HG02852 (cell line): ENCODE measurements around the gene MEAK7.

Experiments used
- ATAC-seq: cut with Tn5 transposase; IDR thresholded peaks from one replicate; pipeline ENCODE4 v1.9.1; 2021; ENCODE audit warnings: mild to moderate bottlenecking, moderate library complexity; ENCODE audit not compliant: unreplicated experiment

The MEAK7 gene

GRCh38 chr16:84496991-84497390, 7.5 kb downstream of the MEAK7 start:
- no peak for ATAC-seq

GRCh38 chr16:84495506-84495905, 9.0 kb downstream of the MEAK7 start:
- ATAC-seq = no peak

- no peak for ATAC-seq
Observed at GRCh38 chr16:84489131-84489530, 15.3 kb downstream of the MEAK7 start.

GRCh38 chr16:84487358-84487757, 17.1 kb downstream of the MEAK7 start:
- ATAC-seq = no peak

- no peak for ATAC-seq
Observed at GRCh38 chr16:84486551-84487235, 17.8 kb downstream of the MEAK7 start.

GRCh38 chr16:84486126-84486525, 18.3 kb downstream of the MEAK7 start:
- no peak for ATAC-seq

DNA sequence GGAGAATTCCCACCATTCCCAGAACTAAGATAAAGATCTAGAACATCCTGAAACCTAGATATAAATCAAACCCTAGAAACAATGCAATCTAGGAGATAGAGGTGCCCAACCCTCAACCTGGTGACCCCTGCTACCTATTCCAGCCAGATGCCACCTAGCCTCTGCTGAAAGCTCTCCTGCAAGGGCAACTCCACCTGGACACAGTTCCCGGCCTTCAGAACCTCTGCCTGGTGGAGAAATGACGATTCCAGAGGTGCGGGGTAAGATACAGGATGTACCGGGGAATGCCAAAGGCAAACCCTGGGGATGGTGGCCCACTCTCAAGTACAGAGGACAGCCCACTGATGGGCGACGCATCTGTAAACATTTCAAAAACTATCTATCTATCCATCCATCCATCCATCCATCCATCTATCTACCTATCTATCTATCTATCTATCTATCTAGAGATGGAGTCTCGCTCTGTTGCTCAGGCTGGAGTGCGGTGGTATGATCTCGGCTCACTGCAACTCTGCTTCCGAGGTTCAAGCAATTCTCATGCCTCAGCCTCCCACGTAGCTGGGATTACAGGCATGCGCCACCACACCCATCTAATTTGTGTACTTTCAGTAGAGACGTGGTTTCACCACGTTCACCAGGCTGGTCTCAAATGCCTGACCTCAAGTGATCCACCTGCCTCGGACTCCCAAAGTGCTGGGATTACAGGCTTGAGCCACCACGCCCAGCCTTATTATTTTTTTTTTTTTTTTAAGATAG, 19.0 kb downstream of the MEAK7 start:
- no peak for ATAC-seq

DNA sequence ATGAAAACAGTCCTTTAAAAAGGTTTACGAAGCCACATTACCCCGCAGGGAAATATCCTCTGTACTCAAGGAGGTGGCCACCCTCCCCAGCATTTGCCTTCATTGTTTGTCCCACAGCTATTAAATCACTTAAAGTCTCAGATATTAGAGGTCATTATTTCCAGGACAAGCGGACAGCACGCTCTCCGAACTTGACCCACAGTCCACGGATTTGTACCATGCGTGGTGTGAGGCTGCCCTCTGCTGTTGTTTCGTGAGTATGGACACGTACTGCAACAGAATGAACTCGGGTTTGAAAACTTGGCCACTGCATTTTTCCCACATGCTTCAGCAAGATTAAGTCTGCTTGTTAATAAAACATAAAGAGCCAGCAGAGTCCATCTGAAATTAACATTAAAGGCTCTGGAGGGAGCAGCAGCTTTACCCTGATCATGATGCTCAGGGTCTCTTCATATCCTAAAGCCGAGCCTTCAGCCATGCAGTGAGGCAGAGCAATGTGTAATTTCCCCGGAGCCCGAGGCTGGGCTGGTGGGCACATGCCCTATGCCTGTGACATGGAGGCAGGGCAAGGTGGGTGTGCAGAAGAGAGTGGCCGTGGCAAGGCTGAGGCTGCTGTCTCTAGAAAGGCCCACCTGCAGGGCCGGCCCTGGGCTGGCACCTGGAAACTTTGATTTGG, 19.7 kb downstream of the MEAK7 start:
- no peak for ATAC-seq

DNA sequence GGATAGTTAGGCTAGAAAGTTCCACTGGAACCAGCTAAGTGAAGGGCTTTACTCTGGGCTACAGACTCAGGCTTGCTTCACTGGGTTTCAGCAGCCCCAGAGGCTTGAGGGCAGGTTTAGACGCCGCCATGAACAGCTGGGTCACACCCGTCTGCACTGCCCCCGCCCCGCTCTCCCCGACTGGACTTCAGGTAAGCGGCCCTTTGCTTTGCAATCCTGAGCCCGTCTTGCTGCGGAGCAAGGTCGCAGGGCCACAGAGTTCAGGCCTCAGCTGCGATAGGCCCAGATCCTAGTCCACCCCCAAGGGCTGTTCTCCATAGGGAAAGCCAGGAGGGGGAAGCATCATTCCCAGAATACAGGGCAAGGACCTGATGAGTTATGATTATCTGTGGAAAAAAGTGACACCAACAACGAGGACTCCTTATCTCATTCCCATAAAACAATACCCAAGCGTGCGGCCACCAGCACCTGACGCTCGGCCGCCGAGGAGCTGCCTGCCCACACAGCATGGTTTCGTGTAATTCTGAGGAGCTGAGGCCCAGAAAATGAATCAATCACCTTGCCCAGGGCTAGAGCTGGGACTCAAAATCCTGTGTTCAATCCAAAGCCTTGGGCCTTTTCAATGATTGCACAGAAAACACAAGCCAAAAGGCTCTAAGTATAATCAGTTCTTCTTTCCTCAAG, 20.4 kb downstream of the MEAK7 start:
- no peak for ATAC-seq

DNA sequence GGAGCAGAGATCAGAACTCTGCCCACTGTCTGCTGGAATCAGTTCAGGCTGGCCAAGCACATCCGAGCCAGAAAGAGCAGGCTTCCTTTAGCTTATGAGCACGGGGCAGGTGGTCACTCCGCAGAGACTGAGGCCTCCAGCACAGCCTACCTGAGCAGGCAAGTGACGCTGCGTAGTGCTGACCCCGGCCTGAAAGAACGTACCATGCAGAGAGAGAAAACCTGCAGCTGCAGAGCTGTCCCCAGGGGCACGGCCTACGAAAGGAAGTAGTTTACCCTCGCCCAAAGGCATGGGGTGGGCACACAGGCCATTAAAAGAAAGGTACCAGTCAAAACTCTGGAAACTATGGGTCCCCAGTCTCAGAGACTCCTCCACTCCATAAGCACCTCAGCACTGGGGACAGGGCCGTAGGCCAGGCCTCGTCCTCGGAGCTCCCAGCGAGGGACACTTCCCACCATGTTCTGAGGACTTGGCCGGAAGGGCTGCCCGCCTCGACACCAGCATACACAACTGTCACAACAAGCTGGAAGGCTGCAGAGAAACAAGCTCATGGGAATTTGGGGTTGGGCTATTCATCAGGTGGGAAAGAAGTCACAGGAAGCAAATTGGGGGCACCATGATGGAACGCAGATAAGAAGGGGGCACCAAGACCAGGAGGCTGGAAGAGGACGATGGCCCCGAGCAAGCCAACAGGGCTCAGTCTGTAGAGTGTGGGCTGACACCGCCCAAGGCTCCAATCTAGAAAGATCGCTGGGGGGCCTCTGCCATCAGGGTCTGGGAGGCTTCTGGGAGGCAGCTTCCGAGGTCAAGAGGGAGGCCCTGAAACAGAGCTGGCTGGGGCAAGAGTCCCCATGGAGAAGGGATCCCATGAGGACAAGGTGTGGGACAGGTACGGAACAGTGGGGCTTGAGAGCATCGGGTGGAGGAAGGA, 21.2 kb downstream of the MEAK7 start:
- no peak for ATAC-seq

- ATAC-seq = no peak
Observed at GRCh38 chr16:84482001-84482891, 22.2 kb downstream of the MEAK7 start.

DNA sequence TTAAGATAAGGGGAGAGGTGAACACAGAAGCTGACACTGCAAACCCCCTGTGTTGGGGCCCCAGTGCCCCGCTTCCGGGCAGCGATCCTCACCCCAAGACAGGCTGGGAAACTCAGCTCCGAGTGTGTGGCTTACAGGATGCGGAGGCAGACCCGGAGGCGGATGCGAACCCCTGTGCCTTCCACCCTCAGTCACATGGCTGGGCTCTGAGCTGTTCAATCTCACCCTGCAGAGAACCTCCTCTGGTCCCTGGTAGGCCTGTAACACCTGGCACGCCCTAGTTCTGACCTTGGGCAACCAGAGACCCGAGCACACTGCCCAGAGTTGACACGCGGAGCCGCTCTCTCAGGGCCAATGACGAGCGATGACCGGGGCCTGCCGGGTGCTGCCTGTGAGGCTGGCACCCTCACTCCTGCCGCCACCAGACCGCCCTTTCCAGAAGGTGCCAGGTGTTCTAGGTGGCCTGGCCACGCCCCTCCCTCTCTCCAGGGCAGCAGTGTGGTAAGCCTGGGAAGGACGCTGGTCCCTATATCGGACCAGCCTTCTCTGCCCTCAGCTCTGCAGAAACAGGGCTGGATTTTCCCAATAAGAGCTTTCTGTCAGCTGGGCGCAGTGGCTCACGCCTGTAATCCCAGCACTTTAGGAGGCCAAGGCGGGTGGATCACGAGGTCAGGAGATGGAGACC, 23.3 kb downstream of the MEAK7 start:
- ATAC-seq = no peak

GRCh38 chr16:84479716-84480450, 24.6 kb downstream of the MEAK7 start:
- ATAC-seq = no peak

GRCh38 chr16:84478172-84478947, 26.1 kb downstream of the MEAK7 start:
- ATAC-seq = no peak

DNA sequence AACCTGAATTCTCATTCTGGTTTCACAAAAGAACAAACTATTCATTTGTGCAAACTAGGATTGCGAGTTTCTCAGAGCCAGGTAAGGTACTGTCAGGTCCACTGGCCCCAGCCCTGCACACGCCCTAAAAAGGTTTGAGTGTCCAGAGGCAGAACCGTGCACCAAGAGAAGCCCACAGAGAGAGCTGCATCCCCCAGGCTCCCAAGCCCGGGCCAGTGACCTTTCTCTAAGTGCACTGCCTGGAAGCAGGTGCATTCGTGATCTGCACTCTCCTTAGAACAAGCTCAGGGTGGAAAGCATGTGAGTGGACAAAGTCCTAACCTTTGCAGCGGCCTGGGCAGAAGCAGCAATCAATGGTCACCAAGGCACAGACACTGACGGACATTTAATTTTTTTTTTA, 26.8 kb downstream of the MEAK7 start:
- no peak for ATAC-seq

- no peak for ATAC-seq
Observed at GRCh38 chr16:84476401-84476800, 28.1 kb downstream of the MEAK7 start.

DNA sequence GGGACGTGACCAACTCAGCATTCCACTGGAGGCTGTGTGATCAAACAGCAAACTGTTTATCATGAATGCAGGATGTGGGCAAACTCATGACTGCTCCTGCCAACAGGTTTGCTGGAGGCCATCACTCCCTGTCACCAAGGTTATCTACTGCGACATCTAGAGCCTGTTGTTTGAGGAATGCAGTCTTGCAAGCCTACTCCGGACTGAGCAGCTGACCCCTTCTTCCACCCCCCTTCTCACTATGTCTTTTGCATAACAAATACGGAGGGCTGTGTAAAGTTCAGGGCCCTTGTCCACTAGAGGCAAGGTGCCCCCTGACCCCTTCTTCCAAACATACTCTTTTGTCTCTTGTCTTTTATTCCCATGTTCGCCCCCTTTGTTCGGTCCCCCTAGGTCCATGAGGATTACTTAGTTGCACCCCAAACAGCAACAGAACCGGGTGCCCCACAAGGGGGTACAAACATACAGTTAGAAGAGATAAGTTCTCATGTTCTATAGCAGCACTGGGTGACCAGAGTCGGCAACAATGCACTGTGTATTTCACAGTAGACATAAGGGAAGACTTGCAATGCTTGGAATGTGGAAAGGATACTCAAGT, 28.7 kb downstream of the MEAK7 start:
- no peak for ATAC-seq
